ENCODE data around the gene IVD.

GRCh38 chr15:40418126-40418525 lies 12.5 kb downstream of the IVD start:
- TF ChIP-seq, protein P1, sequence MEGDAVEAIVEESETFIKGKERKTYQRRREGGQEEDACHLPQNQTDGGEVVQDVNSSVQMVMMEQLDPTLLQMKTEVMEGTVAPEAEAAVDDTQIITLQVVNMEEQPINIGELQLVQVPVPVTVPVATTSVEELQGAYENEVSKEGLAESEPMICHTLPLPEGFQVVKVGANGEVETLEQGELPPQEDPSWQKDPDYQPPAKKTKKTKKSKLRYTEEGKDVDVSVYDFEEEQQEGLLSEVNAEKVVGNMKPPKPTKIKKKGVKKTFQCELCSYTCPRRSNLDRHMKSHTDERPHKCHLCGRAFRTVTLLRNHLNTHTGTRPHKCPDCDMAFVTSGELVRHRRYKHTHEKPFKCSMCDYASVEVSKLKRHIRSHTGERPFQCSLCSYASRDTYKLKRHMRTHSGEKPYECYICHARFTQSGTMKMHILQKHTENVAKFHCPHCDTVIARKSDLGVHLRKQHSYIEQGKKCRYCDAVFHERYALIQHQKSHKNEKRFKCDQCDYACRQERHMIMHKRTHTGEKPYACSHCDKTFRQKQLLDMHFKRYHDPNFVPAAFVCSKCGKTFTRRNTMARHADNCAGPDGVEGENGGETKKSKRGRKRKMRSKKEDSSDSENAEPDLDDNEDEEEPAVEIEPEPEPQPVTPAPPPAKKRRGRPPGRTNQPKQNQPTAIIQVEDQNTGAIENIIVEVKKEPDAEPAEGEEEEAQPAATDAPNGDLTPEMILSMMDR (IDR thresholded peaks at IDR 0.05 in 4 of 5, conservative IDR thresholded peaks at IDR 0.05 in 1 of 5), result no peak
- TF ChIP-seq POLR2A (IDR thresholded peaks at IDR 0.05), result no peak
